Panc1 (cell line): ENCODE results near the gene NEDD8. TPM values are rescaled to one million over a fixed set of nuclear protein-coding genes. Genes with fewer than 3 reads are reported as not detected.

ENCODE experiments used
- ATAC-seq: fragments of 200-7000 bp; cut with Tn5 transposase; 2 replicates; pipeline ENCODE4 v1.9.1; 2020; ENCODE audit warnings: mild to moderate bottlenecking, moderate library complexity
- BruUV-seq: library from RNA; stranded (reverse); fragments of 400-500 nt; replicated peaks from 2 replicates; lab custom pipeline; 2021; lab: Mats Ljungman, UMichigan
- CTCF ChIA-PET: fragments of 300-600 bp; sonication (Branson Sonifier 250); formaldehyde crosslinking; loops from one replicate; lab custom pipeline; 2022; ENCODE audit warnings: antibody characterized with exemption; lab: Charles Lee
- POLR2A ChIA-PET: fragments of 300-600 bp; sonication (Branson Sonifier 250); formaldehyde crosslinking; loops from one replicate; lab custom pipeline; 2022; ENCODE audit warnings: antibody characterized with exemption; lab: Charles Lee
- DNase-seq: peaks from one replicate; pipeline ENCODE4 v3.0.0-alpha.2; 2010; ENCODE audit warnings: low read depth, low spot score
- H3K27ac ChIP-seq: 2 replicates; pipeline ENCODE4 v1.5.1; 2011; ENCODE audit warnings: mild to moderate bottlenecking, low read length, inconsistent platforms
- H3K27me3 ChIP-seq: fragments of 200-500 bp; sonication (Bioruptor generic); 2 replicates; pipeline ENCODE4 v1.6.0; 2014; ENCODE audit warnings: low read length, inconsistent platforms; ENCODE audit not compliant: control insufficient read depth, insufficient read depth
- H3K36me3 ChIP-seq: fragments of 200-500 bp; sonication (Bioruptor generic); 2 replicates; pipeline ENCODE4 v1.5.1; 2014; ENCODE audit warnings: inconsistent platforms, mild to moderate bottlenecking, low read length, moderate library complexity; ENCODE audit not compliant: control insufficient read depth, insufficient read depth
- H3K4me1 ChIP-seq: 2 replicates; pipeline ENCODE4 v1.5.1; 2011; ENCODE audit warnings: inconsistent platforms, mild to moderate bottlenecking, low read length, moderate library complexity; ENCODE audit not compliant: control insufficient read depth, insufficient read depth
- H3K4me3 ChIP-seq, 2 experiments: 2 replicates each; pipeline ENCODE4 v1.5.1; 2011 to 2012; ENCODE audit warnings: low read depth in 2 of 2, low read length in 2 of 2, mild to moderate bottlenecking in 2 of 2, inconsistent platforms in 1 of 2, moderate library complexity in 1 of 2
- H3K9me3 ChIP-seq: fragments of 200-500 bp; sonication (Bioruptor generic); 2 replicates; pipeline ENCODE4 v1.5.1; 2014; ENCODE audit warnings: low read depth, mild to moderate bottlenecking, inconsistent platforms, low read length, moderate library complexity; ENCODE audit not compliant: control insufficient read depth, insufficient read depth
- POLR2AphosphoS5 ChIP-seq: IDR thresholded peaks from 2 replicates; pipeline ENCODE4 v1.6.1; 2012; ENCODE audit warnings: mild to moderate bottlenecking, low read depth, low read length, moderate library complexity
- SIN3A ChIP-seq: IDR thresholded peaks from 2 replicates; pipeline ENCODE4 v1.6.1; 2012; ENCODE audit warnings: low read depth, mild to moderate bottlenecking, low read length, moderate library complexity, borderline replicate concordance; ENCODE audit not compliant: insufficient read depth
- TCF7L2 ChIP-seq: IDR thresholded peaks from 2 replicates; pipeline ENCODE4 v1.6.1; 2011; ENCODE audit warnings: mild to moderate bottlenecking, low read depth, low read length, inconsistent platforms
- in situ Hi-C: cut with HindIII; loops from 2 replicates; pipeline ENCODE4 v1.10.0; 2016; ENCODE audit warnings: low sequenced_read_pairs, low pct_unique_long_range_greater_than_20kb
- intact Hi-C: fragments of 100-400 bp; cut with micrococcal nuclease; formaldehyde crosslinking; loops from one replicate; pipeline ENCODE4 v1.10.0; 2022; ENCODE audit not compliant: unreplicated experiment
- total RNA-seq: library from RNA; stranded (reverse); gene quantifications from one replicate; pipeline ENCODE4 v1.2.1, GENCODE V29; 2021; ENCODE audit not compliant: unreplicated experiment
- TF ChIP-seq, protein P1 (sequence below): fragments of 450-650 bp; IDR thresholded peaks from 2 replicates; pipeline ENCODE4 v1.5.1; 2017; ENCODE audit warnings: mild to moderate bottlenecking
- TF ChIP-seq, protein P2 (sequence below), 2 experiments: IDR thresholded peaks; 2 replicates each; pipeline ENCODE4 v1.6.1; 2011 to 2012; ENCODE audit warnings: low read depth in 2 of 2, control low read depth in 1 of 2, low read length in 1 of 2, mild to moderate bottlenecking in 1 of 2, moderate library complexity in 1 of 2; ENCODE audit not compliant: insufficient read depth in 1 of 2

Gene NEDD8
- total RNA-seq, 1 experiment from 2014 or later, result 155 TPM

- ChIA-PET POLR2A (no interaction called here), CTCF (no interaction called here)
- intact Hi-C loops, result no loop called here
- TF ChIP-seq SIN3A, result no peak
- TF ChIP-seq TCF7L2, result no peak
- TF ChIP-seq, protein P1, sequence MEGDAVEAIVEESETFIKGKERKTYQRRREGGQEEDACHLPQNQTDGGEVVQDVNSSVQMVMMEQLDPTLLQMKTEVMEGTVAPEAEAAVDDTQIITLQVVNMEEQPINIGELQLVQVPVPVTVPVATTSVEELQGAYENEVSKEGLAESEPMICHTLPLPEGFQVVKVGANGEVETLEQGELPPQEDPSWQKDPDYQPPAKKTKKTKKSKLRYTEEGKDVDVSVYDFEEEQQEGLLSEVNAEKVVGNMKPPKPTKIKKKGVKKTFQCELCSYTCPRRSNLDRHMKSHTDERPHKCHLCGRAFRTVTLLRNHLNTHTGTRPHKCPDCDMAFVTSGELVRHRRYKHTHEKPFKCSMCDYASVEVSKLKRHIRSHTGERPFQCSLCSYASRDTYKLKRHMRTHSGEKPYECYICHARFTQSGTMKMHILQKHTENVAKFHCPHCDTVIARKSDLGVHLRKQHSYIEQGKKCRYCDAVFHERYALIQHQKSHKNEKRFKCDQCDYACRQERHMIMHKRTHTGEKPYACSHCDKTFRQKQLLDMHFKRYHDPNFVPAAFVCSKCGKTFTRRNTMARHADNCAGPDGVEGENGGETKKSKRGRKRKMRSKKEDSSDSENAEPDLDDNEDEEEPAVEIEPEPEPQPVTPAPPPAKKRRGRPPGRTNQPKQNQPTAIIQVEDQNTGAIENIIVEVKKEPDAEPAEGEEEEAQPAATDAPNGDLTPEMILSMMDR, result no peak
- H3K4me3 ChIP-seq, result no peak overlapping the region
- no peaks in the 10 kb centered on the region for H3K9me3 ChIP-seq
- in situ Hi-C loops, result no loop called here
- no peak overlapping the region for H3K27ac ChIP-seq
- ATAC-seq (no peak), DNase-seq (no peak)
- no peaks in the 10 kb centered on the region for H3K27me3 ChIP-seq
- no TSS peak for BruUV-seq
- H3K36me3 ChIP-seq, result no peaks in the 10 kb centered on the region
- no peaks in the 10 kb centered on the region for H3K4me1 ChIP-seq
These were observed 20.3 kb upstream of the NEDD8 start for GRCh38 chr14:24252289-24253124.

DNA sequence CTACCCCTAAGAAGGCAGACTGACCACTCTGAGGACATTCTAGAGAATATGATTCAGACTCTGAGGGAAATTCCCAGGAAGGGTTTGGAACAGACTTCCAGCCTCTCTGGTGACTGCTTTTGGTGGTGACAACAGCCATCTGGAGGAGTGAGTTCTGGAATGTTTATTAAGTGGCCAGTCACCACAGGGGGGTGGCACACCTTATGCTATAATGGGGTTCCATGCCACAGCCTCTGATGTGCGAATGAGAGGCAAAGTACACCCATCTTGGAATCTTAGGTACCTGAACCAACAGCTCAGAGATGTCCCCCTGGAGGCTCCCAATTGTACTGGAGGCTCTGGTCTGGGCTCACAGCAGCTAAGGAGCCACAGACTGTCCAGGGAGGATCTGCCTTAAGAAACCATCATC is 19.7 kb upstream of the NEDD8 start:
- Histone ChIP-seq H3K4me3 (no peak overlapping the region), H3K4me1 (no peaks in the 10 kb centered on the region), H3K36me3 (no peaks in the 10 kb centered on the region), H3K9me3 (no peaks in the 10 kb centered on the region), H3K27me3 (no peaks in the 10 kb centered on the region), H3K27ac (no peak overlapping the region)
- DNase-seq (no peak), ATAC-seq (no peak; the same call in 1 of the 2 replicates)
- no TSS peak for BruUV-seq
- no peak for TF ChIP-seq TCF7L2
- TF ChIP-seq SIN3A, result no peak
- TF ChIP-seq, protein P1, result no peak
- TF ChIP-seq, protein P2, sequence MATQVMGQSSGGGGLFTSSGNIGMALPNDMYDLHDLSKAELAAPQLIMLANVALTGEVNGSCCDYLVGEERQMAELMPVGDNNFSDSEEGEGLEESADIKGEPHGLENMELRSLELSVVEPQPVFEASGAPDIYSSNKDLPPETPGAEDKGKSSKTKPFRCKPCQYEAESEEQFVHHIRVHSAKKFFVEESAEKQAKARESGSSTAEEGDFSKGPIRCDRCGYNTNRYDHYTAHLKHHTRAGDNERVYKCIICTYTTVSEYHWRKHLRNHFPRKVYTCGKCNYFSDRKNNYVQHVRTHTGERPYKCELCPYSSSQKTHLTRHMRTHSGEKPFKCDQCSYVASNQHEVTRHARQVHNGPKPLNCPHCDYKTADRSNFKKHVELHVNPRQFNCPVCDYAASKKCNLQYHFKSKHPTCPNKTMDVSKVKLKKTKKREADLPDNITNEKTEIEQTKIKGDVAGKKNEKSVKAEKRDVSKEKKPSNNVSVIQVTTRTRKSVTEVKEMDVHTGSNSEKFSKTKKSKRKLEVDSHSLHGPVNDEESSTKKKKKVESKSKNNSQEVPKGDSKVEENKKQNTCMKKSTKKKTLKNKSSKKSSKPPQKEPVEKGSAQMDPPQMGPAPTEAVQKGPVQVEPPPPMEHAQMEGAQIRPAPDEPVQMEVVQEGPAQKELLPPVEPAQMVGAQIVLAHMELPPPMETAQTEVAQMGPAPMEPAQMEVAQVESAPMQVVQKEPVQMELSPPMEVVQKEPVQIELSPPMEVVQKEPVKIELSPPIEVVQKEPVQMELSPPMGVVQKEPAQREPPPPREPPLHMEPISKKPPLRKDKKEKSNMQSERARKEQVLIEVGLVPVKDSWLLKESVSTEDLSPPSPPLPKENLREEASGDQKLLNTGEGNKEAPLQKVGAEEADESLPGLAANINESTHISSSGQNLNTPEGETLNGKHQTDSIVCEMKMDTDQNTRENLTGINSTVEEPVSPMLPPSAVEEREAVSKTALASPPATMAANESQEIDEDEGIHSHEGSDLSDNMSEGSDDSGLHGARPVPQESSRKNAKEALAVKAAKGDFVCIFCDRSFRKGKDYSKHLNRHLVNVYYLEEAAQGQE (IDR thresholded peaks at IDR 0.05; ENCODE audit: insufficient read depth in 1 of 2, low read depth in 2 of 2, low read length in 1 of 2), result no peak
- TF ChIP-seq POLR2AphosphoS5, result no peak
- in situ Hi-C loops, result no loop called here
- ChIA-PET POLR2A (no interaction called here), CTCF (no interaction called here)
- intact Hi-C loops, result no loop called here
